Ascending aorta (tissue), 2 donors: Measurements from ENCODE around the gene BCL11A. TPM values are rescaled to one million over a fixed set of nuclear protein-coding genes. Genes with fewer than 3 reads are reported as not detected.
A peak's percentile ranks its signal among the peaks of the same experiment; 100 is the strongest.

Source experiments
- DNase-seq, 2 donors: peaks; one replicate each; pipeline ENCODE4 v3.0.0-alpha.2; 2019; ENCODE audit warnings: low spot score in 2 of 2
- H3K27ac ChIP-seq, 2 donors: fragments of 200-600 bp; sonication (generic); one replicate each; pipeline ENCODE4 v1.5.1; 2016 to 2017; ENCODE audit warnings: mild to moderate bottlenecking in 1 of 2
- H3K27me3 ChIP-seq: fragments of 200-600 bp; sonication (generic); one replicate; pipeline ENCODE4 v1.5.1; 2017
- H3K36me3 ChIP-seq, 2 donors: fragments of 200-600 bp; sonication (generic); one replicate each; pipeline ENCODE4 v1.5.1; 2016
- H3K4me1 ChIP-seq, 2 donors: fragments of 200-600 bp; sonication (generic); one replicate each; pipeline ENCODE4 v1.5.1; 2016 to 2017; ENCODE audit warnings: mild to moderate bottlenecking in 1 of 2
- H3K4me3 ChIP-seq, 2 donors: fragments of 200-600 bp; sonication (generic); one replicate each; pipeline ENCODE4 v1.5.1; 2016 to 2017; ENCODE audit warnings: mild to moderate bottlenecking in 1 of 2
- H3K9me3 ChIP-seq, 2 donors: fragments of 200-600 bp; sonication (generic); one replicate each; pipeline ENCODE4 v1.5.1; 2016
- CTCF ChIP-seq, 3 experiments: fragments of 200-600 bp in 2 of 3; fragments of 450-650 bp in 1 of 3; sonication (generic) in 2 of 3; IDR thresholded peaks; one replicate each; pipeline ENCODE4 v1.5.1; 2016 to 2019; ENCODE audit warnings: antibody characterized with exemption in 3 of 3, mild to moderate bottlenecking in 1 of 3, moderate library complexity in 1 of 3
- intact Hi-C: fragments of 100-400 bp; cut with DNase I; formaldehyde crosslinking; loops from one replicate; pipeline ENCODE4 v1.15.1; 2023
- total RNA-seq: library from RNA; depleted of rRNA; stranded (reverse); fragments of >200 nt; gene quantifications from one replicate; pipeline ENCODE4 v1.1.0, GENCODE V29; 2016

The BCL11A gene
- total RNA-seq, 1 donor from 2014 or later: 0.11 TPM

GRCh38 chr2:60552851-60553494, 481 bp downstream of the BCL11A start:
- peaks cover 41% of the 10 kb centered on the region for H3K27me3 ChIP-seq
- peaks cover 18 to 49% of the 10 kb centered on the region in 2 donors for H3K4me1 ChIP-seq
- no peaks in the 10 kb centered on the region for H3K9me3 ChIP-seq
- peak overlapping the region; percentile 68 to 71 for H3K4me3 ChIP-seq
- no peaks in the 10 kb centered on the region for H3K36me3 ChIP-seq
- no peak for TF ChIP-seq CTCF (IDR thresholded peaks at IDR 0.05)
- DNase-seq: no peak
- no peak overlapping the region for H3K27ac ChIP-seq
- intact Hi-C loops: no loop called here

GRCh38 chr2:60552078-60552850, 1.2 kb downstream of the BCL11A start:
- Histone ChIP-seq H3K9me3 (no peaks in the 10 kb centered on the region), H3K27ac (no peak overlapping the region), H3K36me3 (no peaks in the 10 kb centered on the region), H3K4me3 (peak overlapping the region; percentile 68 to 71), H3K4me1 (peaks cover 18 to 49% of the 10 kb centered on the region in 2 donors), H3K27me3 (peaks cover 41% of the 10 kb centered on the region)
- intact Hi-C loops: no loop called here
- TF ChIP-seq CTCF (IDR thresholded peaks at IDR 0.05): no peak
- DNase-seq: no peak

- Histone ChIP-seq H3K27me3 (peaks cover 41% of the 10 kb centered on the region), H3K36me3 (no peaks in the 10 kb centered on the region), H3K4me3 (peak overlapping the region; percentile 68 to 71), H3K9me3 (no peaks in the 10 kb centered on the region), H3K4me1 (peaks cover 18 to 49% of the 10 kb centered on the region in 2 donors), H3K27ac (no peak overlapping the region)
- intact Hi-C loops: no loop called here
- DNase-seq: no peak
- no peak for TF ChIP-seq CTCF (IDR thresholded peaks at IDR 0.05)
These were observed 2.0 kb downstream of the BCL11A start for GRCh38 chr2:60551240-60552077.

GRCh38 chr2:60550984-60551239, 2.5 kb downstream of the BCL11A start:
- no peak overlapping the region for H3K27ac ChIP-seq
- H3K4me3 ChIP-seq: peak overlapping the region; percentile 68 to 71
- H3K27me3 ChIP-seq: peaks cover 41% of the 10 kb centered on the region
- intact Hi-C loops: no loop called here
- H3K9me3 ChIP-seq: no peaks in the 10 kb centered on the region
- DNase-seq: no peak
- H3K36me3 ChIP-seq: no peaks in the 10 kb centered on the region
- TF ChIP-seq CTCF (IDR thresholded peaks at IDR 0.05): no peak
- peaks cover 18 to 49% of the 10 kb centered on the region in 2 donors for H3K4me1 ChIP-seq

DNA sequence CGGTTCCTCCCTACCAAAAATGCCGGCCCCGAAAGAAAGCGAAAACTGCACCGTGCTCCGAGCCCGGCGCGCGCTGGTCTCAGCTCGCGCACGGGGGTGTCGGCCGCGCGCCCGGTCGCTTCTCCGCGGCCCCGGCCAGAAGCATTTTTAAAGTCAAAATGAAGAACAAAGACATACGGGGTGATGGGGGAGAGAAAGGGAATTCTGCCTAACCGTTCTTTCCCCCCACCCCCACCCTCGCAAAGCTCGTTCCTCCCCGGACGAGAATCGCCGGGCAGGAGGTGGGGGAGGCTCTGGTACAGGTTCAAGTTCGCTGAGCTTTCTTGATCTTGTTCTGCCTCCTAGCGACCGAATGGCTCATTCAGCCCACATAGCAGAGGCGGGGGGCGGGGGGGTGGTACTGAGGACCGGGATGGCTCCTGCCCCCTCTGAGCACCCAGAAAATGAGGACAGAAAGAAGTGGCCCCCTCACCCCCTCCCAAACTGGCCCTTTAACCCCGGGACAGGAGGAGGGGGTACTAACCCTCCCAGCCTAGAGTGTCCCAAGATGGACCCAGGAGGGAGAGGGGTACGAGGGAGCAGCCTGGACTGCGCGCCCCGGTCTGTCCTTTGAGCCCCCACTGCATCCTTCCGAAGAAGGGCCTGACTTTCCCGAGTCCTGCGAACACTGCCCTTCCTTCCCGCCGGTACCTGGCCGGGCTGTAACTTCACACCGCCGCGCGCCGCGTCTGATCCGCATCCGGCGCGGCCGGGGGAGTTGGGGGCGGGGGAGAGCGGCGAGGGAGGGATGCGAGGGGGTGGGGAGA, 3.1 kb downstream of the BCL11A start:
- TF ChIP-seq CTCF (IDR thresholded peaks at IDR 0.05): peak in 2 of 3 experiments; percentile 17 to 38
- peaks cover 18 to 46% of the 10 kb centered on the region in 2 donors for H3K4me1 ChIP-seq
- no peak overlapping the region for H3K27ac ChIP-seq
- DNase-seq: peak in 1 of 2 donors; percentile 66
- H3K4me3 ChIP-seq: peak overlapping the region; percentile 68 to 71
- peaks cover 41% of the 10 kb centered on the region for H3K27me3 ChIP-seq
- intact Hi-C loops: no loop called here
- H3K9me3 ChIP-seq: no peaks in the 10 kb centered on the region
- no peaks in the 10 kb centered on the region for H3K36me3 ChIP-seq
